Loucy (cell line): ENCODE results near the gene PHF19.

ENCODE experiments used
- H2AFZ ChIP-seq: fragments of 200-600 bp; sonication (generic); 2 replicates; pipeline ENCODE4 v1.6.0; 2016; ENCODE audit warnings: antibody characterized with exemption, mild to moderate bottlenecking, low read length, moderate library complexity
- H3F3A ChIP-seq: fragments of 200-600 bp; 2 replicates; pipeline ENCODE4 v1.6.0; 2016; ENCODE audit warnings: antibody characterized with exemption, low read depth, mild to moderate bottlenecking
- H3K27me3 ChIP-seq: fragments of 200-600 bp; sonication (generic); 2 replicates; pipeline ENCODE4 v1.6.1; 2014; ENCODE audit warnings: low read length, mild to moderate bottlenecking; ENCODE audit not compliant: insufficient read depth, poor library complexity, severe bottlenecking
- H3K36me3 ChIP-seq: fragments of 200-600 bp; sonication (generic); 2 replicates; pipeline ENCODE4 v1.6.1; 2016; ENCODE audit warnings: low read length; ENCODE audit not compliant: insufficient read depth
- H3K4me1 ChIP-seq: fragments of 200-600 bp; sonication (generic); 2 replicates; pipeline ENCODE4 v1.5.1; 2014; ENCODE audit warnings: low read length, mild to moderate bottlenecking; ENCODE audit not compliant: insufficient read depth, poor library complexity, severe bottlenecking
- H3K4me2 ChIP-seq: fragments of 200-600 bp; sonication (generic); 2 replicates; pipeline ENCODE4 v1.6.0; 2014; ENCODE audit warnings: antibody characterized with exemption, low read length, low read depth, mild to moderate bottlenecking; ENCODE audit not compliant: poor library complexity, severe bottlenecking
- H3K4me3 ChIP-seq: fragments of 200-600 bp; sonication (generic); 2 replicates; pipeline ENCODE4 v1.5.1; 2014; ENCODE audit warnings: low read length, mild to moderate bottlenecking, mixed read lengths; ENCODE audit not compliant: poor library complexity, severe bottlenecking
- H3K79me2 ChIP-seq: fragments of 200-600 bp; sonication (generic); 2 replicates; pipeline ENCODE4 v1.6.1; 2014; ENCODE audit warnings: low read length; ENCODE audit not compliant: insufficient read depth
- H3K9ac ChIP-seq: fragments of 200-600 bp; sonication (generic); 2 replicates; pipeline ENCODE4 v1.6.0; 2014; ENCODE audit warnings: mild to moderate bottlenecking, low read depth, low read length, moderate library complexity; ENCODE audit not compliant: poor library complexity, severe bottlenecking
- H3K9me2 ChIP-seq: fragments of 200-600 bp; sonication (generic); replicated peaks from 2 replicates; pipeline ENCODE4 v1.6.1; 2016; ENCODE audit warnings: low read depth, low read length, mixed read lengths
- H3K9me3 ChIP-seq: fragments of 200-600 bp; sonication (generic); 2 replicates; pipeline ENCODE4 v1.6.1; 2014; ENCODE audit warnings: mild to moderate bottlenecking, antibody characterized with exemption, low read length, low read depth; ENCODE audit not compliant: insufficient read depth
- H4K20me1 ChIP-seq: fragments of 200-600 bp; sonication (generic); 2 replicates; pipeline ENCODE4 v1.6.0; 2014; ENCODE audit warnings: antibody characterized with exemption, low read length, mild to moderate bottlenecking; ENCODE audit not compliant: insufficient read depth, poor library complexity, severe bottlenecking
- EZH2phosphoT487 ChIP-seq: fragments of 200-600 bp; IDR thresholded peaks from 2 replicates; pipeline ENCODE4 v1.6.1; 2018; ENCODE audit warnings: antibody characterized with exemption, mild to moderate bottlenecking, moderate library complexity, borderline replicate concordance
- TF ChIP-seq, protein P1 (sequence below): fragments of 200-600 bp; sonication (generic); conservative IDR thresholded peaks from 2 replicates; pipeline ENCODE4 v1.5.1; 2014; ENCODE audit warnings: mild to moderate bottlenecking, antibody characterized with exemption, low read length

The PHF19 gene

GRCh38 chr9:120914396-120914795 lies 37.4 kb upstream of the PHF19 start:
- H3K36me3 ChIP-seq = no peaks in the 10 kb centered on the region
- no peaks in the 10 kb centered on the region for H3K9me2 ChIP-seq
- H3K27me3 ChIP-seq = no peaks in the 10 kb centered on the region
- H3K9me3 ChIP-seq = no peaks in the 10 kb centered on the region
- H4K20me1 ChIP-seq = no peaks in the 10 kb centered on the region
- TF ChIP-seq, protein P1, sequence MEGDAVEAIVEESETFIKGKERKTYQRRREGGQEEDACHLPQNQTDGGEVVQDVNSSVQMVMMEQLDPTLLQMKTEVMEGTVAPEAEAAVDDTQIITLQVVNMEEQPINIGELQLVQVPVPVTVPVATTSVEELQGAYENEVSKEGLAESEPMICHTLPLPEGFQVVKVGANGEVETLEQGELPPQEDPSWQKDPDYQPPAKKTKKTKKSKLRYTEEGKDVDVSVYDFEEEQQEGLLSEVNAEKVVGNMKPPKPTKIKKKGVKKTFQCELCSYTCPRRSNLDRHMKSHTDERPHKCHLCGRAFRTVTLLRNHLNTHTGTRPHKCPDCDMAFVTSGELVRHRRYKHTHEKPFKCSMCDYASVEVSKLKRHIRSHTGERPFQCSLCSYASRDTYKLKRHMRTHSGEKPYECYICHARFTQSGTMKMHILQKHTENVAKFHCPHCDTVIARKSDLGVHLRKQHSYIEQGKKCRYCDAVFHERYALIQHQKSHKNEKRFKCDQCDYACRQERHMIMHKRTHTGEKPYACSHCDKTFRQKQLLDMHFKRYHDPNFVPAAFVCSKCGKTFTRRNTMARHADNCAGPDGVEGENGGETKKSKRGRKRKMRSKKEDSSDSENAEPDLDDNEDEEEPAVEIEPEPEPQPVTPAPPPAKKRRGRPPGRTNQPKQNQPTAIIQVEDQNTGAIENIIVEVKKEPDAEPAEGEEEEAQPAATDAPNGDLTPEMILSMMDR = no peak
- TF ChIP-seq EZH2phosphoT487 = no peak
- H2AFZ ChIP-seq = no peak overlapping the region
- H3F3A ChIP-seq = no peaks in the 10 kb centered on the region
- H3K4me1 ChIP-seq = peaks cover 37% of the 10 kb centered on the region
- H3K79me2 ChIP-seq = no peaks in the 10 kb centered on the region
- no peak overlapping the region for H3K4me3 ChIP-seq
- no peak overlapping the region for H3K9ac ChIP-seq
- H3K4me2 ChIP-seq = no peak overlapping the region

GRCh38 chr9:120913647-120914264 lies 36.8 kb upstream of the PHF19 start:
- H3K9me2 ChIP-seq = no peaks in the 10 kb centered on the region
- no peak overlapping the region for H3K4me2 ChIP-seq
- H3K4me3 ChIP-seq = no peak overlapping the region
- H3K79me2 ChIP-seq = no peaks in the 10 kb centered on the region
- peaks cover 38% of the 10 kb centered on the region for H3K4me1 ChIP-seq
- H2AFZ ChIP-seq = no peak overlapping the region
- no peaks in the 10 kb centered on the region for H3K36me3 ChIP-seq
- H3K9ac ChIP-seq = no peak overlapping the region
- TF ChIP-seq, protein P1 = no peak
- no peak for TF ChIP-seq EZH2phosphoT487
- no peaks in the 10 kb centered on the region for H4K20me1 ChIP-seq
- no peaks in the 10 kb centered on the region for H3F3A ChIP-seq
- H3K27me3 ChIP-seq = no peaks in the 10 kb centered on the region
- H3K9me3 ChIP-seq = no peaks in the 10 kb centered on the region

- Histone ChIP-seq H3K4me2 (no peak overlapping the region), H3K36me3 (no peaks in the 10 kb centered on the region), H3K9ac (no peak overlapping the region), H3K4me3 (no peak overlapping the region), H3K27me3 (no peaks in the 10 kb centered on the region), H4K20me1 (no peaks in the 10 kb centered on the region), H3F3A (no peaks in the 10 kb centered on the region), H2AFZ (no peak overlapping the region), H3K79me2 (no peaks in the 10 kb centered on the region), H3K4me1 (peaks cover 37% of the 10 kb centered on the region), H3K9me2 (no peaks in the 10 kb centered on the region), H3K9me3 (no peaks in the 10 kb centered on the region)
- TF ChIP-seq, protein P1 = no peak
- TF ChIP-seq EZH2phosphoT487 = no peak
Measured at GRCh38 chr9:120912958-120913646, 36.1 kb upstream of the PHF19 start.
